Measurements from ENCODE around the gene COQ10A. TPM values are rescaled to one million over a fixed set of nuclear protein-coding genes. Genes with fewer than 3 reads are reported as not detected.

Gene COQ10A
- total and polyA plus RNA-seq, 2 of the 13 experiments (the other 11 are each of a cell fraction or from before 2014, with no cell fraction given) = 21.0 to 37.3 TPM

GRCh38 chr12:56315622-56316473 is 49.1 kb downstream of the COQ10A start, which contains the start of gene CNPY2 (continued):
- TF ChIP-seq, protein P1, sequence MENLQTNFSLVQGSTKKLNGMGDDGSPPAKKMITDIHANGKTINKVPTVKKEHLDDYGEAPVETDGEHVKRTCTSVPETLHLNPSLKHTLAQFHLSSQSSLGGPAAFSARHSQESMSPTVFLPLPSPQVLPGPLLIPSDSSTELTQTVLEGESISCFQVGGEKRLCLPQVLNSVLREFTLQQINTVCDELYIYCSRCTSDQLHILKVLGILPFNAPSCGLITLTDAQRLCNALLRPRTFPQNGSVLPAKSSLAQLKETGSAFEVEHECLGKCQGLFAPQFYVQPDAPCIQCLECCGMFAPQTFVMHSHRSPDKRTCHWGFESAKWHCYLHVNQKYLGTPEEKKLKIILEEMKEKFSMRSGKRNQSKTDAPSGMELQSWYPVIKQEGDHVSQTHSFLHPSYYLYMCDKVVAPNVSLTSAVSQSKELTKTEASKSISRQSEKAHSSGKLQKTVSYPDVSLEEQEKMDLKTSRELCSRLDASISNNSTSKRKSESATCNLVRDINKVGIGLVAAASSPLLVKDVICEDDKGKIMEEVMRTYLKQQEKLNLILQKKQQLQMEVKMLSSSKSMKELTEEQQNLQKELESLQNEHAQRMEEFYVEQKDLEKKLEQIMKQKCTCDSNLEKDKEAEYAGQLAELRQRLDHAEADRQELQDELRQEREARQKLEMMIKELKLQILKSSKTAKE (CRISPR knock-in tag; IDR thresholded peaks at IDR 0.05; ENCODE audit: borderline replicate concordance) = 0 out of 2 replicates have a peak, but pooled peaks have one; percentile 45
- TF ChIP-seq FLYWCH1 (CRISPR knock-in tag; IDR thresholded peaks at IDR 0.05) = no peak
- TF ChIP-seq ZNF18 (CRISPR knock-in tag; IDR thresholded peaks at IDR 0.05; ENCODE audit: insufficient replicate concordance) = no peak
- TF ChIP-seq, protein P2, sequence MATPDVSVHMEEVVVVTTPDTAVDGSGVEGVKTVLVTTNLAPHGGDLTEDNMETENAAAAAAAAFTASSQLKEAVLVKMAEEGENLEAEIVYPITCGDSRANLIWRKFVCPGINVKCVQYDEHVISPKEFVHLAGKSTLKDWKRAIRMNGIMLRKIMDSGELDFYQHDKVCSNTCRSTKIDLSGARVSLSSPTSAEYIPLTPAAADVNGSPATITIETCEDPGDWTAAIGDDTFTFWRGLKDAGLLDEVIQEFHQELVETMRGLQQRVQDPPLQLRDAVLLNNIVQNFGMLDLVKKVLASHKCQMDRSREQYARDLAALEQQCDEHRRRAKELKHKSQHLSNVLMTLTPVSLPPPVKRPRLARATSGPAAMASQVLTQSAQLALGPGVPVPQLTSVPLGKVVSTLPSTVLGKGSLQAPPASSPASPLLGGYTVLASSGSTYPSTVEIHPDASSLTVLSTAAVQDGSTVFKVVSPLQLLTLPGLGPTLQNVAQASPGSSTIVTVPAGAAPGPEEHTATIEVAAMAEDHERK (CRISPR knock-in tag; IDR thresholded peaks at IDR 0.05; ENCODE audit: low read depth) = no peak
- TF ChIP-seq ZNF768 (CRISPR knock-in tag; IDR thresholded peaks at IDR 0.05) = no peak; the same call in 1 of the 2 replicates
- TF ChIP-seq, protein P3, sequence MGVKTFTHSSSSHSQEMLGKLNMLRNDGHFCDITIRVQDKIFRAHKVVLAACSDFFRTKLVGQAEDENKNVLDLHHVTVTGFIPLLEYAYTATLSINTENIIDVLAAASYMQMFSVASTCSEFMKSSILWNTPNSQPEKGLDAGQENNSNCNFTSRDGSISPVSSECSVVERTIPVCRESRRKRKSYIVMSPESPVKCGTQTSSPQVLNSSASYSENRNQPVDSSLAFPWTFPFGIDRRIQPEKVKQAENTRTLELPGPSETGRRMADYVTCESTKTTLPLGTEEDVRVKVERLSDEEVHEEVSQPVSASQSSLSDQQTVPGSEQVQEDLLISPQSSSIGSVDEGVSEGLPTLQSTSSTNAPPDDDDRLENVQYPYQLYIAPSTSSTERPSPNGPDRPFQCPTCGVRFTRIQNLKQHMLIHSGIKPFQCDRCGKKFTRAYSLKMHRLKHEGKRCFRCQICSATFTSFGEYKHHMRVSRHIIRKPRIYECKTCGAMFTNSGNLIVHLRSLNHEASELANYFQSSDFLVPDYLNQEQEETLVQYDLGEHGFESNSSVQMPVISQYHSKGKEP (CRISPR knock-in tag; IDR thresholded peaks at IDR 0.05) = no peak
- no peak for TF ChIP-seq HOXA7 (CRISPR knock-in tag; IDR thresholded peaks at IDR 0.05)
- peak; percentile 75; the same call in 1 of the 2 replicates for TF ChIP-seq ZNF557 (CRISPR knock-in tag; IDR thresholded peaks at IDR 0.05)
- no peak for TF ChIP-seq ZSCAN30 (CRISPR knock-in tag; IDR thresholded peaks at IDR 0.05)
- TF ChIP-seq, protein P4, sequence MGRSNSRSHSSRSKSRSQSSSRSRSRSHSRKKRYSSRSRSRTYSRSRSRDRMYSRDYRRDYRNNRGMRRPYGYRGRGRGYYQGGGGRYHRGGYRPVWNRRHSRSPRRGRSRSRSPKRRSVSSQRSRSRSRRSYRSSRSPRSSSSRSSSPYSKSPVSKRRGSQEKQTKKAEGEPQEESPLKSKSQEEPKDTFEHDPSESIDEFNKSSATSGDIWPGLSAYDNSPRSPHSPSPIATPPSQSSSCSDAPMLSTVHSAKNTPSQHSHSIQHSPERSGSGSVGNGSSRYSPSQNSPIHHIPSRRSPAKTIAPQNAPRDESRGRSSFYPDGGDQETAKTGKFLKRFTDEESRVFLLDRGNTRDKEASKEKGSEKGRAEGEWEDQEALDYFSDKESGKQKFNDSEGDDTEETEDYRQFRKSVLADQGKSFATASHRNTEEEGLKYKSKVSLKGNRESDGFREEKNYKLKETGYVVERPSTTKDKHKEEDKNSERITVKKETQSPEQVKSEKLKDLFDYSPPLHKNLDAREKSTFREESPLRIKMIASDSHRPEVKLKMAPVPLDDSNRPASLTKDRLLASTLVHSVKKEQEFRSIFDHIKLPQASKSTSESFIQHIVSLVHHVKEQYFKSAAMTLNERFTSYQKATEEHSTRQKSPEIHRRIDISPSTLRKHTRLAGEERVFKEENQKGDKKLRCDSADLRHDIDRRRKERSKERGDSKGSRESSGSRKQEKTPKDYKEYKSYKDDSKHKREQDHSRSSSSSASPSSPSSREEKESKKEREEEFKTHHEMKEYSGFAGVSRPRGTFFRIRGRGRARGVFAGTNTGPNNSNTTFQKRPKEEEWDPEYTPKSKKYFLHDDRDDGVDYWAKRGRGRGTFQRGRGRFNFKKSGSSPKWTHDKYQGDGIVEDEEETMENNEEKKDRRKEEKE (IDR thresholded peaks at IDR 0.05) = no peak
- TF ChIP-seq MIER2 (CRISPR knock-in tag; IDR thresholded peaks at IDR 0.05) = peak; percentile 17; the same call in 1 of the 2 replicates
- peak; percentile 36; the same call in 1 of the 2 replicates for TF ChIP-seq ZNF34 (CRISPR knock-in tag; IDR thresholded peaks at IDR 0.05; ENCODE audit: borderline replicate concordance)
- TF ChIP-seq, protein P5, sequence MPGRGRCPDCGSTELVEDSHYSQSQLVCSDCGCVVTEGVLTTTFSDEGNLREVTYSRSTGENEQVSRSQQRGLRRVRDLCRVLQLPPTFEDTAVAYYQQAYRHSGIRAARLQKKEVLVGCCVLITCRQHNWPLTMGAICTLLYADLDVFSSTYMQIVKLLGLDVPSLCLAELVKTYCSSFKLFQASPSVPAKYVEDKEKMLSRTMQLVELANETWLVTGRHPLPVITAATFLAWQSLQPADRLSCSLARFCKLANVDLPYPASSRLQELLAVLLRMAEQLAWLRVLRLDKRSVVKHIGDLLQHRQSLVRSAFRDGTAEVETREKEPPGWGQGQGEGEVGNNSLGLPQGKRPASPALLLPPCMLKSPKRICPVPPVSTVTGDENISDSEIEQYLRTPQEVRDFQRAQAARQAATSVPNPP (CRISPR knock-in tag; IDR thresholded peaks at IDR 0.05) = no peak
- TF ChIP-seq MTF2 (CRISPR knock-in tag; IDR thresholded peaks at IDR 0.05; ENCODE audit: borderline replicate concordance) = 0 out of 2 replicates have a peak, but pooled peaks have one; percentile 60
- TF ChIP-seq ATF7 (IDR thresholded peaks at IDR 0.05) = no peak
- TF ChIP-seq ATF7 (CRISPR knock-in tag; IDR thresholded peaks at IDR 0.05) = 0 out of 2 replicates have a peak, but pooled peaks have one; percentile 45

All from HepG2 (cell line).